Activated naive CD4-positive, alpha-beta T cell treated with anti-CD3 and anti-CD28 coated beads, Interleukin-2, amount 50 U/mL, for 72 hours (primary cell): ENCODE results near the gene SH3BP5L. TPM values are rescaled to one million over a fixed set of nuclear protein-coding genes. Genes with fewer than 3 reads are reported as not detected.

Experiments used
- ATAC-seq, 2 donors: fragments of 150-1000 bp; cut with Tn5 transposase; 2 replicates each; pipeline ENCODE4 v1.10.0; 2021; ENCODE audit warnings: mild to moderate bottlenecking in 2 of 2, moderate library complexity in 2 of 2
- DNase-seq, 2 donors: peaks; one replicate each; pipeline ENCODE4 v3.0.0; 2021 to 2022; ENCODE audit warnings: low spot score in 2 of 2
- H3K27ac Mint-ChIP-seq, 2 donors: one replicate each; pipeline ENCODE4 v1.8.0; 2022; ENCODE audit warnings: mild to moderate bottlenecking in 2 of 2, mixed read lengths in 2 of 2
- H3K36me3 Mint-ChIP-seq, 2 donors: one replicate each; pipeline ENCODE4 v1.8.0; 2022; ENCODE audit warnings: mixed read lengths in 2 of 2
- H3K9me3 Mint-ChIP-seq, 2 donors: one replicate each; pipeline ENCODE4 v1.8.0; 2022; ENCODE audit warnings: mixed read lengths in 2 of 2
- total RNA-seq, 2 donors: library from RNA; stranded (reverse); gene quantifications; one replicate each; pipeline ENCODE4 v1.2.3, GENCODE V29; 2022

SH3BP5L gene
- total RNA-seq, 2 donors from 2014 or later = 19.3 to 33.9 TPM

- ATAC-seq (no peak), DNase-seq (no peak)
- Mint-ChIP-seq H3K27ac (peak overlapping the region in 1 of 2 donors; percentile 86), H3K9me3 (no peaks in the 10 kb centered on the region), H3K36me3 (peaks cover 26 to 44% of the 10 kb centered on the region in 2 donors)
Measured at GRCh38 chr1:248855580-248855979, 29.9 kb upstream of the SH3BP5L start.

- Mint-ChIP-seq H3K36me3 (peaks cover 29 to 38% of the 10 kb centered on the region in 2 donors), H3K9me3 (no peaks in the 10 kb centered on the region), H3K27ac (no peak overlapping the region)
- ATAC-seq = peak in 1 of 2 donors; percentile 24
- no peak for DNase-seq
Measured at GRCh38 chr1:248853663-248854375, 28.1 kb upstream of the SH3BP5L start.

- H3K9me3 Mint-ChIP-seq = no peaks in the 10 kb centered on the region
- no peak for DNase-seq
- no peak for ATAC-seq
- H3K36me3 Mint-ChIP-seq = peaks cover 32 to 33% of the 10 kb centered on the region in 2 donors
- H3K27ac Mint-ChIP-seq = no peak overlapping the region
Measured at GRCh38 chr1:248852481-248853405, 27.0 kb upstream of the SH3BP5L start.

- Mint-ChIP-seq H3K27ac (no peak overlapping the region), H3K36me3 (peaks cover 20 to 32% of the 10 kb centered on the region in 2 donors), H3K9me3 (no peaks in the 10 kb centered on the region)
- ATAC-seq (peak in 1 of 2 donors; percentile 34), DNase-seq (no peak)
Measured at GRCh38 chr1:248851390-248851789, 25.7 kb upstream of the SH3BP5L start.

- ATAC-seq = no peak
- Mint-ChIP-seq H3K27ac (peak overlapping the region in 1 of 2 donors; percentile 74), H3K9me3 (no peaks in the 10 kb centered on the region), H3K36me3 (peaks cover 17 to 26% of the 10 kb centered on the region in 2 donors)
- DNase-seq = no peak
Measured at GRCh38 chr1:248850536-248851251, 25.0 kb upstream of the SH3BP5L start.

- Mint-ChIP-seq H3K27ac (peak overlapping the region; percentile 41 to 74), H3K9me3 (no peaks in the 10 kb centered on the region), H3K36me3 (peaks cover 16 to 20% of the 10 kb centered on the region in 2 donors)
- no peak for DNase-seq
- ATAC-seq = no peak
Measured at GRCh38 chr1:248850124-248850523, 24.4 kb upstream of the SH3BP5L start.

- DNase-seq = no peak
- peaks cover 11 to 15% of the 10 kb centered on the region in 2 donors for H3K36me3 Mint-ChIP-seq
- peak overlapping the region; percentile 51 to 74 for H3K27ac Mint-ChIP-seq
Measured at GRCh38 chr1:248849637-248850036, 23.9 kb upstream of the SH3BP5L start.

GRCh38 chr1:248849152-248849551, 23.4 kb upstream of the SH3BP5L start:
- DNase-seq (no peak), ATAC-seq (no peak)
- Mint-ChIP-seq H3K36me3 (peaks cover 6 to 10% of the 10 kb centered on the region in 2 donors), H3K27ac (peak overlapping the region in 1 of 2 donors; percentile 83), H3K9me3 (no peaks in the 10 kb centered on the region)

More at GRCh38 chr1:248849637-248850036, 23.9 kb upstream of the SH3BP5L start:
- ATAC-seq = no peak
- H3K9me3 Mint-ChIP-seq = no peaks in the 10 kb centered on the region

GRCh38 chr1:248848602-248849001, 22.9 kb upstream of the SH3BP5L start:
- H3K36me3 Mint-ChIP-seq = peaks cover 5 to 7% of the 10 kb centered on the region in 2 donors
- H3K27ac Mint-ChIP-seq = peak overlapping the region in 1 of 2 donors; percentile 83
- DNase-seq (no peak), ATAC-seq (no peak)
- no peaks in the 10 kb centered on the region for H3K9me3 Mint-ChIP-seq

GRCh38 chr1:248847956-248848561, 22.3 kb upstream of the SH3BP5L start:
- DNase-seq = no peak
- H3K36me3 Mint-ChIP-seq = peaks cover 5 to 7% of the 10 kb centered on the region in 2 donors
- H3K9me3 Mint-ChIP-seq = no peaks in the 10 kb centered on the region
- no peak for ATAC-seq
- peak overlapping the region in 1 of 2 donors; percentile 83 for H3K27ac Mint-ChIP-seq

GRCh38 chr1:248847181-248847955, 21.7 kb upstream of the SH3BP5L start:
- ATAC-seq (no peak), DNase-seq (peak in 1 of 2 donors; percentile 46)
- H3K36me3 Mint-ChIP-seq = peaks cover 5 to 7% of the 10 kb centered on the region in 2 donors
- no peaks in the 10 kb centered on the region for H3K9me3 Mint-ChIP-seq
- no peak overlapping the region for H3K27ac Mint-ChIP-seq

- ATAC-seq (no peak), DNase-seq (no peak)
- Mint-ChIP-seq H3K9me3 (no peaks in the 10 kb centered on the region), H3K36me3 (peaks cover 5 to 7% of the 10 kb centered on the region in 2 donors), H3K27ac (peak overlapping the region in 1 of 2 donors; percentile 91)
Measured at GRCh38 chr1:248844526-248844925, 18.8 kb upstream of the SH3BP5L start.

- DNase-seq = no peak
- ATAC-seq = no peak
- Mint-ChIP-seq H3K27ac (no peak overlapping the region), H3K36me3 (peaks cover under 1 to 3% of the 10 kb centered on the region in 2 donors), H3K9me3 (no peaks in the 10 kb centered on the region)
Measured at GRCh38 chr1:248843687-248844086, 18.0 kb upstream of the SH3BP5L start.

GRCh38 chr1:248842781-248843331, 17.1 kb upstream of the SH3BP5L start:
- ATAC-seq = no peak
- H3K27ac Mint-ChIP-seq = no peak overlapping the region
- H3K36me3 Mint-ChIP-seq = no peaks in the 10 kb centered on the region
- DNase-seq = peak in 1 of 2 donors; percentile 44
- no peaks in the 10 kb centered on the region for H3K9me3 Mint-ChIP-seq

GRCh38 chr1:248841702-248842395, 16.1 kb upstream of the SH3BP5L start:
- Mint-ChIP-seq H3K9me3 (no peaks in the 10 kb centered on the region), H3K27ac (peak overlapping the region in 1 of 2 donors; percentile 62), H3K36me3 (no peaks in the 10 kb centered on the region)
- peak in 1 of 2 donors; percentile 52 for DNase-seq
- ATAC-seq = no peak
